ENCODE data around the gene C17orf113.

Gene C17orf113

DNA sequence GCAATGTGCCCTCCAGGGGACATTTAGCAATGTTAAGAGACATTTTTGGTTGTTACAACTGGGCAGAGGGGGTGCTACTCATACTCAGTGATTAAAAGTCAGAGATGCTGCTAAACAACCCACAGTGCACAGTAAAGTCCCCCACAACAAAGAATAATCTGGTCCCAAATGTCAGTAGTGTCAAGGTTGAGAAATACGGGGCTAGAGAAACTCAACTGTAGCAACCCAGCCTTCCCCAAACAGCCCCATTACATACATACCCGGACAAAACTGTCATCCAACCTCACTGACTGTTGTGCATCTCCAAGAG is 53.6 kb downstream of the C17orf113 start:
- no peak overlapping the region for H3K27ac ChIP-seq
- TF ChIP-seq, protein P1, sequence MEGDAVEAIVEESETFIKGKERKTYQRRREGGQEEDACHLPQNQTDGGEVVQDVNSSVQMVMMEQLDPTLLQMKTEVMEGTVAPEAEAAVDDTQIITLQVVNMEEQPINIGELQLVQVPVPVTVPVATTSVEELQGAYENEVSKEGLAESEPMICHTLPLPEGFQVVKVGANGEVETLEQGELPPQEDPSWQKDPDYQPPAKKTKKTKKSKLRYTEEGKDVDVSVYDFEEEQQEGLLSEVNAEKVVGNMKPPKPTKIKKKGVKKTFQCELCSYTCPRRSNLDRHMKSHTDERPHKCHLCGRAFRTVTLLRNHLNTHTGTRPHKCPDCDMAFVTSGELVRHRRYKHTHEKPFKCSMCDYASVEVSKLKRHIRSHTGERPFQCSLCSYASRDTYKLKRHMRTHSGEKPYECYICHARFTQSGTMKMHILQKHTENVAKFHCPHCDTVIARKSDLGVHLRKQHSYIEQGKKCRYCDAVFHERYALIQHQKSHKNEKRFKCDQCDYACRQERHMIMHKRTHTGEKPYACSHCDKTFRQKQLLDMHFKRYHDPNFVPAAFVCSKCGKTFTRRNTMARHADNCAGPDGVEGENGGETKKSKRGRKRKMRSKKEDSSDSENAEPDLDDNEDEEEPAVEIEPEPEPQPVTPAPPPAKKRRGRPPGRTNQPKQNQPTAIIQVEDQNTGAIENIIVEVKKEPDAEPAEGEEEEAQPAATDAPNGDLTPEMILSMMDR (IDR thresholded peaks at IDR 0.05), result no peak
- no peak for TF ChIP-seq ZFX (IDR thresholded peaks at IDR 0.05; ENCODE audit: borderline replicate concordance)

GRCh38 chr17:41992576-41992975 is 57.8 kb downstream of the C17orf113 start:
- TF ChIP-seq, protein P1 (IDR thresholded peaks at IDR 0.05), result no peak
- H3K27ac ChIP-seq, result no peak overlapping the region

DNA sequence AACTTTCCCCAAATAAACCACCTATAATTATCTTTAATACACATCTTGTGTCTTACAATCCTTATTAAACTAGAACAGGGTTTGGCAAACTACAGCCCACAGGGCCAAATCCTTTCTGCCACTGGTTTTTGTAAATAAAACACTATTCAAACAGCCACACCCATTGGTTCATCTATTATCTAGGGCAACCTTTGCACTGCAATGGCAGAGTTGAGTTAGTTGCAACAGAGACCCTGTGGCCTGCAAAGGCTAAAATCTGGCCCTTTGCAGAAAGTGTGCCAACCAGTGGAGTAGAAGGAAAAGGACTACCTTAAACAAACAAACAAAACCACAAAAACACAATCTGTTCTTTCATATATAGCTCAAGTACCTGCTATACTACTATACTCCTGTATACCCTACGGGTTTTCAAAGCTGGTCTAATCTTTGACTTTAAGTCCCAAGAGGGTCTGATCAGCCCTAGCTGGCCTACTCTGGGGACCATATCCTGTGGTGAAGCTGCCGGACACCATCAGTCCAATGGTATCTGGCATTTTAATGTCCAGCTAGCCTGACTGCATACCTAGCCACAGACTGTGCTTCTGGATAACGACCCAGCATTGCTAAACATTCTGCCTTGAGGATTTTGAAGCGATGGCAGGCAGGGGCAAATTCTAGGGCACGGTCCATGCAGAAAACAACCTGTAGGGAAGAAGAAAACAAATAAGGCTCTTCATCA is 60.5 kb downstream of the C17orf113 start:
- H3K27ac ChIP-seq, result peak overlapping the region; percentile 53
- no peak for TF ChIP-seq ZFX (IDR thresholded peaks at IDR 0.05; ENCODE audit: borderline replicate concordance)

DNA sequence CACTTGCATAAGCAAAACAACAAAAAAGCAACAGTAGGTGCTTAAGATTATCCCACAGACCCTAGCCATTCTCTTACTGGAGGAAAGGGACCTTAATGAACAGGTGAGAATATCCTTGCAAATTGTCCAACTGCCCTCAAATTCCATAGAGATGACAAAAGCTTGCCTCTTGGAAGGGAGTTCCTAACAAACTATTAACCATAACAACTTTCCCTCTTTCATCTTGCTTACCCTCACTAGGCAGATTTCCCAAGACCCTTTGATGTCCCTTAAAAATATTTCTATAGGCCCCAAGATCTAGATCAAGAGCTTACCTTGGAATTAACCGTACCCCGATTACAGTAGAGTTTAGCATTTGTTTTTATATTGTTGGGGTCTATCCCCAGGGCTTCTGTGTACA is 62.0 kb downstream of the C17orf113 start:
- TF ChIP-seq, protein P1 (IDR thresholded peaks at IDR 0.05), result no peak
- 0 out of 2 replicates have a peak overlapping the region, but pooled peaks have one; percentile 53 for H3K27ac ChIP-seq

All from 22Rv1 (cell line).